ELF-1 (cell line): ENCODE results near the gene CCDC9.
"Not testable (repeated sequence)": the region's sequence is repeated elsewhere in the genome, so short reads cannot be mapped to it uniquely, and the experiment has no call there.

ENCODE experiments used
- DNase-seq: peaks from one replicate; pipeline ENCODE4 v3.0.0-alpha.2; 2016; ENCODE audit warnings: low read depth, low spot score

CCDC9 gene

GRCh38 chr19:47232422-47233211 lies 23.7 kb upstream of the CCDC9 start:
- no peak for DNase-seq

DNA sequence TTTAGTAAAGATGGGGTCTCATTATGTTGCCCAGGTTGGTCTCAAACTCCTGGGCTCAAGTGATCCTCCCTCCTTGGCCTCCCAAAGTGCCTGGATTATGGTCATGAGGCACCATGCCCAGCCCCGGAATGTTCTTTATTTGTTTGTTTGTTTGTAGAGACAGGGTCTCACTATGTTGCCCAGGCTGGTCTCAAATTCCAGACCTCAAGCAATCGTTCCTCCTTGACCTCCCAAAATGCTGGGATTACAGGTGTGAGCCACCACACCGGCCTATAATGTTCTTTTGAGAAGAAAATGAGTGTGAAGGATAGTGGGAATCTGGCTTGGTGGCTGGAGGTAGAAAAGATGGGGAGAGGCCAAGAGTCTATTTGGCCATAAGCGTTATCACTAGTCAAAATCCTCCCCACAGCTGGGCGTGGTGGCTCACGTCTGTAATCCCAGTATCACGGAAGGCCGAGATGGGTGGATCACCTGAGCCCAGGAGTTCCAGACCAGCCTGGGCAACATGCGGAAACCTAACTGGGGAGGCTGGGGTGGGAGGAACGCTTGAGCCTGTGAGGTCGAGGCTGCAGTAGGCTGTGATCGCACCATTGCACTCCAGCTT lies 20.2 kb upstream of the CCDC9 start:
- DNase-seq = no peak

GRCh38 chr19:47239152-47239551 lies 17.2 kb upstream of the CCDC9 start:
- DNase-seq = no peak

DNA sequence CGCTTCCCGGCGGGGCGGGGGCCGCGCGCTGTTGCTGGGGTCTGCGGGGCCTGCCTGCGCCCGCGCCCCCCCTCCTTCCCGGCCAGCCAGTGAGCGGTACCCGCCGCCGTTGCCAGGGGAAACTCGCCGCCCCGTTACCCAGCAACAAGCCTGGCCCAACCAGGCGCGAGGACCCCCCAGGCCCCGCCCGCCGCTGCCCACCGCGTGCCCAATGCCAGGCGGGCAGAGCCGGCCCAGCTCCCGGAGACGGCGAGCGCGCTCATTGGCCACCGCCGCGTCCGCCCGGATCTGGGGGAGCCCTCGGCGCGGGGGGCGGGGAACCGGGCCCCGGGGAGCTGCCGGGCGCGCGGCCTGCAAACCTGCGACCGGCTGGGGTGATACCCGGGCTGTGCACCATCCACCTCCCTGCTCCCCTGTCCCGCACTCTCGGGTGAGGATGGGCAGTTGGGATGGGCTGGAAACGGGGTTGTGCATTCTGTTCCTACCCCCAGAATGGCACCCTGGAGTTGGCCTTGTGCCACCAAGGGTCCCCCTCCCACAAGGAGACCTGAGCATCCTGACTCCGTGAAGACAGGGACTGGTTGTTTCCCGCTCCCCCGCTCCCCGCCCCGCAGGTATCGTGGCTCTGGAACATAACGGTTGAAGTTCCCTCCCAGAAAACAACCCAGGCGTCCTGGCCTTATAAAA lies 16.6 kb upstream of the CCDC9 start:
- DNase-seq = no peak

DNA sequence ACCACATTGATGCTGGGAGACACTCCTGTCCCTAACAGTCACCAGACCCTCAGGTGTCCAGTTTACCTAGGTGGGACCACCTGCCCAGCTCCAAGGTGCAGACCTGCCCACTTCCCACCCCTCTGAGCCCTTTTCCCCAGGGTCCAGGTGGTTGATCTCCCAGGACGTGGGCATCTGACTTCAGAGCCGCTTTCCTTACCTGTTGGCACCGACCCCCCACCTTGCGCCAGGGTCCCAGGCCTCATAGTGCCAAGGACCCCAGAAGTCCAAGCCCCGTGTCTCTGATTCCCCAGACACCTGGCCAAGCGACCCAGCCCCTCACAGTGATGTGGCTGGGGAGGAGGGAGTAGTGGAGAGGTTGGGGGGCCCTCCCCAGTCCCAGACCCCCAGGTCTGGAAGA lies 15.8 kb upstream of the CCDC9 start:
- DNase-seq = no peak

DNA sequence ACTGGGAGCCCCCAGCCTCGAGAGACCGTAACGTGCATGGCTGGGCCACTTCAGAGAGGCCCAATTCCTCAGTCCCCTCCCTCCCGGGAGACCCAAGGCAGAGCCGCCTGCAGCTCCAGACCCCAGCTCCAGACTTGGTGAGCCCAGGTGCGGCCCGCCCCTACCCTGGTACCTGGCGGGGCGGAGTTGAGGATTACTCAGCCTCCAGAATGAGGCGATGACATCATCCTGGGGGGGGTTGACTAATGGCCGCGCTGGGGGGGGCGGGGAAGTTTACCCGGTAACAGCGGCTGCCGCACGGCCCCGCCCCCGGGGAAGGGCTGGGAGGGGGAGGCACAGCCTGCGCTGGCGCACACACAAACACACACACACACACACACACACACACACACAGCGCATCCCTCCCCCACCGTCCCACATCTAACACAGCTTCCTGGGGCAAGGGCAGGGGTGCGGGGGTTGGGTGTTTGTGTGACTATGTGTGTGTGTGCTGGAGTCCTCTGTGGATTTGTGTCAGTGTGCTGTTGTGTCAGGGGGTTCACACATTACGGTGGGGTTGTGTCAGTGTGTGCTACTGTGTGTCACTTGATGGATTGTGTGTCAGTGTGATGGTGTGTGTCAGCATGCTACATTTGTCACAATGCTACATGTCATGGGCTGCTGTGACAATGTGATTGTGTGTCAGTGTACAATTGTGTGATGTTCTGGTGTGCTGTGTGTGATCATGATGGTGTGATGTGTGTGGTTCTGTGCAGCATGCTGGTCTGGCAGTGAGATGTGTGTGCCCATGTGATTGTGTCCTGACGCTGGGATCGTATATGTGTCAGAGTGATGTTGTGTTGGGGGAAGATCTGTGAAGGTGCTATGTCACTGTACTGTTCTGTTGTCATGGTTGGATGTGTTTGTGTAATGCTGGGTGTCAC lies 15.1 kb upstream of the CCDC9 start:
- peak; percentile 86 for DNase-seq

DNA sequence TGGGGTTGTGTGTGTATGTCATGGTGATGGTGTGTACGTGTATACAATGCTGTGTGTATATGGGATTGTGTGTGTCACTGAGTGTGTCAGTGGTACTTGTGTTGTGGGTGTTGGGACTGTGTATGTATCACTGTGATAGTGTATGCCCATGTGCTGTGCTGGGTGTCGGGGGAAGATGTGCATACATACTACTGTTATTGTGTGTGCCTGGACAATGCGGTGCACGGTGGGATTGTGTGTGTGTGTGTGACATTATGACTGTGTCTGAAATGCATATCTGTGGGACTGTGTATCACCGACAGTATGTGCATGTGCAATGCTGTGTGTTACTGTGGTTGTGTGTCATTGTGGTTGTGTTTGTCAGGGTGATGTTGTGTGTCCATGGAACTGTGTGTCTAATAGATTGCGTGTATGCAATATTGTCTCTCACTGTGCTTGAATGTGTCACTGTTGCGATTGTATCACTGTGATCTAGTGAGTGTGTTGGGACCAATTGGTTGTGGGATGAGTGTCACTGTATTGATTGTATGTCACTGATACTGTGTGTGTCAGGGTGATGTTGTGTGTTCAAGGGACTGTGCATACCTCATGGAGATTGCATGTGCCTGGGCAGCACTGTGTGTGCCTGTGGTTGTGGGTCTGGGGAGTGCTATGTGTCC lies 14.3 kb upstream of the CCDC9 start:
- DNase-seq = no peak

GRCh38 chr19:47243364-47243775 lies 13.0 kb upstream of the CCDC9 start:
- DNase-seq = no peak

DNA sequence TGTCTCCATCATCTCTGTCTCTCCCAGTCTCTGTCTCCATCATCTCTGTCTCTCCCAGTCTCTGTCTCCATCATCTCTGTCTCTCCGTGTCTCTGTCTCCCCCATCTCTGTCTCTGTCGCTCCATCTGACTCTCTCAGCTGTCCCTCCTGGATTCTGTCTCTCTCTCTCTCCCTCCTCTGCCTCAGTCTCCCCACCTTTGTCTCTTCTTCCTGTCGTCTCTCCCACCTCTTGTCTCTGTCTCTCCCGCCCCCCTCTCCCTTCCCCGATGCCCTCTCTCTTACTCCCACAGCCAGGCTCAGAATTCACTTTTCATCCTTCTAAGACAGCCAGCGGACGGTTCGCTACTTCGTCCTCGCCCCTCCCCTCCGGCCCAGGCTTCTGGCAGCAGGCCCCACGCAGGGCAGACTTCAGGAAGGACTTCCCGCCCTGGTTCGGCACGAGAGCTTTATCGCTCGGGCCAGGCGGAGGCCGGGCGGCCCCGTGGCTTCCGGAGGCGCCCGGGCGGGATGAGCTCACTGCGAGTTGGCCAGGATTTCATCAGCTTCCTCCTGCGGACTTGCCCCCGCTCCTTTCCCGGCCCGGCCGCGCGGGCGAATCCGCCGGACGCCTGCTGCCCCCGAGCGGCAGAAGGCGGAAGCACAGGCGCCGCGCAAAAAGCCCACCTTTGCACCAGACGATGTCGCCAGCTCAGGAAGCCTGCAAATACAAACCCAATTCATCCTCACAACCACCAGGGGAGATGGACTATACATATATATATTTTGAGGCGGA lies 12.4 kb upstream of the CCDC9 start:
- peak; percentile 99 for DNase-seq

- DNase-seq = peak; percentile 93
Observed at GRCh38 chr19:47247308-47247990, 8.9 kb upstream of the CCDC9 start.

DNA sequence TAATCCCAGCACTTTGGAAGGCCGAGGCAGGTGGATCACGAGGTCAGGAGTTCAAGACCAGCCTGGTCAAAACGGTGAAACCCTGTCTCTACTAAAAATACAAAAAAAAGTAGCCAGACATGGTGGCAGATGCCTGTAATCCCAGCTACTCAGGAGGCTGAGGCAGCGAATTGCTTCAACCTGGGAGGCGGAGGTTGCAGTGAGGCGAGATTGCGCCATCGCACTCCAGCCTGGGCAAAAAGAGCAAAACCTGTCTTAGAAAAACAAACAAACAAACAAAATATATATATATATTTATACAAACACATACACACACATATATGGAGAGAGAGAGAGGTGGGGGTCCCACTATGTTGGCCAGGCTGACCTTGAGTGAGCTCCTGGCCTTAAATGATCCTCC lies 3.3 kb upstream of the CCDC9 start:
- DNase-seq = not testable (repeated sequence)

GRCh38 chr19:47253467-47253881 lies 2.9 kb upstream of the CCDC9 start:
- no peak for DNase-seq

GRCh38 chr19:47253970-47254369 lies 2.4 kb upstream of the CCDC9 start:
- no peak for DNase-seq

GRCh38 chr19:47256693-47257410 lies 527 bp downstream of the CCDC9 start:
- peak; percentile 99 for DNase-seq

GRCh38 chr19:47257411-47258169 lies 1.3 kb downstream of the CCDC9 start:
- DNase-seq = no peak

GRCh38 chr19:47258434-47258833 lies 2.1 kb downstream of the CCDC9 start:
- no peak for DNase-seq

GRCh38 chr19:47258895-47259555 lies 2.7 kb downstream of the CCDC9 start:
- DNase-seq = no peak

- no peak for DNase-seq
Observed at GRCh38 chr19:47260476-47260875, 4.2 kb downstream of the CCDC9 start.
